Chondrocyte (in vitro differentiated cells): ENCODE measurements around the gene SLC7A9. TPM values are rescaled to one million over a fixed set of nuclear protein-coding genes. Genes with fewer than 3 reads are reported as not detected.

Source experiments
- DNase-seq: peaks from one replicate; pipeline ENCODE4 v3.0.0; 2021; ENCODE audit warnings: mixed read lengths, low spot score
- H3K27ac Mint-ChIP-seq: one replicate; pipeline ENCODE4 v1.8.0; 2021; ENCODE audit warnings: mild to moderate bottlenecking, moderate library complexity, mixed read lengths; ENCODE audit not compliant: unreplicated experiment
- H3K27me3 Mint-ChIP-seq: 2 replicates; pipeline ENCODE4 v1.8.0; 2021; ENCODE audit warnings: low read depth, mixed read lengths
- H3K36me3 Mint-ChIP-seq: 2 replicates; pipeline ENCODE4 v1.8.0; 2021; ENCODE audit warnings: low read depth, mixed read lengths
- H3K4me1 Mint-ChIP-seq: 2 replicates; pipeline ENCODE4 v1.8.0; 2021; ENCODE audit warnings: low read depth, mild to moderate bottlenecking, mixed read lengths
- H3K4me3 Mint-ChIP-seq: one replicate; pipeline ENCODE4 v1.8.0; 2021; ENCODE audit warnings: mild to moderate bottlenecking, moderate library complexity, mixed read lengths; ENCODE audit not compliant: unreplicated experiment
- H3K9me3 Mint-ChIP-seq: 2 replicates; pipeline ENCODE4 v1.8.0; 2021; ENCODE audit warnings: low read depth, mixed read lengths
- CTCF ChIP-seq: fragments of 200-600 bp; sonication (generic); IDR thresholded peaks from 2 replicates; pipeline ENCODE4 v1.5.0; 2021; ENCODE audit warnings: antibody characterized with exemption, mild to moderate bottlenecking, moderate library complexity
- total RNA-seq: library from RNA; stranded (reverse); gene quantifications from 3 replicates; pipeline ENCODE4 v1.2.1, GENCODE V29; 2021

The SLC7A9 gene
- total RNA-seq, 1 donor from 2014 or later = 0.35 TPM

GRCh38 chr19:32817569-32818476, 51.7 kb downstream of the SLC7A9 start:
- H3K27ac Mint-ChIP-seq = no peak overlapping the region
- no peak for TF ChIP-seq CTCF
- H3K36me3 Mint-ChIP-seq = no peaks in the 10 kb centered on the region
- H3K9me3 Mint-ChIP-seq = no peaks in the 10 kb centered on the region
- DNase-seq = no peak
- H3K4me3 Mint-ChIP-seq = no peak overlapping the region
- peaks cover 44% of the 10 kb centered on the region for H3K27me3 Mint-ChIP-seq
- no peaks in the 10 kb centered on the region for H3K4me1 Mint-ChIP-seq

GRCh38 chr19:32816555-32817099, 52.9 kb downstream of the SLC7A9 start:
- no peak for TF ChIP-seq CTCF
- Mint-ChIP-seq H3K4me3 (no peak overlapping the region), H3K27me3 (peaks cover 45% of the 10 kb centered on the region), H3K36me3 (no peaks in the 10 kb centered on the region), H3K9me3 (no peaks in the 10 kb centered on the region), H3K4me1 (no peaks in the 10 kb centered on the region), H3K27ac (no peak overlapping the region)
- no peak for DNase-seq

- Mint-ChIP-seq H3K9me3 (no peaks in the 10 kb centered on the region), H3K36me3 (no peaks in the 10 kb centered on the region), H3K27ac (no peak overlapping the region), H3K27me3 (peaks cover 37% of the 10 kb centered on the region), H3K4me3 (no peak overlapping the region), H3K4me1 (no peaks in the 10 kb centered on the region)
- DNase-seq = no peak
- TF ChIP-seq CTCF = no peak
These were observed 54.9 kb downstream of the SLC7A9 start for GRCh38 chr19:32814624-32815023.

GRCh38 chr19:32813862-32814425, 55.6 kb downstream of the SLC7A9 start:
- TF ChIP-seq CTCF = no peak
- H3K27me3 Mint-ChIP-seq = peaks cover 40% of the 10 kb centered on the region
- no peak for DNase-seq
- no peak overlapping the region for H3K4me3 Mint-ChIP-seq
- H3K4me1 Mint-ChIP-seq = no peaks in the 10 kb centered on the region
- H3K36me3 Mint-ChIP-seq = no peaks in the 10 kb centered on the region
- no peaks in the 10 kb centered on the region for H3K9me3 Mint-ChIP-seq
- H3K27ac Mint-ChIP-seq = no peak overlapping the region

- TF ChIP-seq CTCF = no peak
- Mint-ChIP-seq H3K36me3 (no peaks in the 10 kb centered on the region), H3K4me3 (no peak overlapping the region), H3K27ac (no peak overlapping the region), H3K4me1 (no peaks in the 10 kb centered on the region), H3K9me3 (no peaks in the 10 kb centered on the region), H3K27me3 (peaks cover 32% of the 10 kb centered on the region)
- no peak for DNase-seq
These were observed 57.0 kb downstream of the SLC7A9 start for GRCh38 chr19:32812571-32812970.
